NCI-H82 treated with DMSO at 0.1 percent for 48 hours (cell line): ENCODE data around the gene CMTM1.
"Not testable (repeated sequence)": the region's sequence is repeated elsewhere in the genome, so short reads cannot be mapped to it uniquely, and the experiment has no call there.

Source experiments
- DNase-seq: peaks from one replicate; lab custom pipeline; 2025; ENCODE audit not compliant: unreplicated experiment; lab: John Stamatoyannopoulos, UW

CMTM1 gene

GRCh38 chr16:66610111-66610820, 44.0 kb downstream of the CMTM1 start:
- no peak for DNase-seq

DNA sequence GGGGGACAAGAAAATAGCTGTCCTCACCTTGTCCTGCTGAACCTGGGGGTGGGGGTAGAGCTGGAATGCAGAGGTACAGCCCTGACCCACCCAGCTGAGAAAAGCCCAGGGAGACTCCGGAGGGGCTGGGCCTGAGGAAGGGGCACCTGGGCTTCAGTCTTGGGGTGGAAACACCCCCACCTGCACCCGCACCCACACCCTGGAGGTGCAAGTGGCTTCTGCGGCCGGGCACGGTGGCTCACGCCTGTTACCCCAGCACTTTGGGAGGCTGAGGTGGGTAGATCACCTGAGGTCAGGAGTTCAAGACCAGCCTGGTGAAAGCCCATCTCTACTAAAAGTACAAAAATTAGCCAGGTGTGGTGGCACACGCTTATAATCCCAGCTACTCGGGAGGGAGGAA, 45.7 kb downstream of the CMTM1 start:
- not testable (repeated sequence) for DNase-seq

GRCh38 chr16:66612422-66612821, 46.2 kb downstream of the CMTM1 start:
- no peak for DNase-seq

GRCh38 chr16:66614161-66614802, 48.0 kb downstream of the CMTM1 start:
- DNase-seq, result no peak

DNA sequence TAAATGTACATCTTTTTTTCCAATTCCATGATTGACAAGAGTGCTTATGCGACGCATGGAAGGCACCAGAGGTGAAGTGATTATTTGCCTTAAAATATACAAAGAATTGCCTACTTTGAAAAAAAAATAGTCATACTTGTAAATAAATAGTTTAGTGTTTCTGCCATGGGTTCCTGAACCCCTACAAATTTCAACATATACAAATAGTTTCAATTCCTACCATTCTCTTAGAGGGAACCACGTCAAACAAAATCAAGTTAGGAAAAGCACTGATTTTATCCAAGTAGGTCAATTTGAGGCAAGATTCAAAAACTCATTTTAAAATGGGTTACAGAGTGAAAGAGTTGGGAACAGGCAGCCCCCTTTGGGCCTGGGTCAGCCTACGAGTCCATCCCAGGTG, 49.9 kb downstream of the CMTM1 start:
- DNase-seq, result no peak

GRCh38 chr16:66616592-66616991, 50.4 kb downstream of the CMTM1 start:
- DNase-seq, result no peak

GRCh38 chr16:66617010-66617434, 50.8 kb downstream of the CMTM1 start:
- no peak for DNase-seq

DNA sequence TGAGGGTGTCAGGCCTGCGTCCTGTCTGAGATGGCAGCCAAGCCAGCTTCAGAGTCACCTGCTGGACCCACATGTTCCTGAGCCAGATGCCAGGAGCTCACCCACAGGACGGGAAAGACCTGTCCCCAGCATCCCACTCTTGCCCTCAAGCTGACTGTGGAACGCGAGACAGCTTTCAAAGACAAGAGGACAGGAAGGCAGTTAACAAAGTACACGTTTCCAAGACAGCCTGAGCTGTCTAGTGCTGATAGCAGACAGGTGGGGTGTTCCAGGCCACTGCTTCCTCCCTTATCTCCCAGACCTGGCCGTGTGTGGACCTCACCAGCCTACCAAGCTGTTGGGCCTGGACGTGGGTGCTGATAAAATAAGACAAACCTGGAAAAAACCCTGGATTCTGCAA, 51.5 kb downstream of the CMTM1 start:
- no peak for DNase-seq

- no peak for DNase-seq
These were observed 52.5 kb downstream of the CMTM1 start for GRCh38 chr16:66618588-66619375.

DNA sequence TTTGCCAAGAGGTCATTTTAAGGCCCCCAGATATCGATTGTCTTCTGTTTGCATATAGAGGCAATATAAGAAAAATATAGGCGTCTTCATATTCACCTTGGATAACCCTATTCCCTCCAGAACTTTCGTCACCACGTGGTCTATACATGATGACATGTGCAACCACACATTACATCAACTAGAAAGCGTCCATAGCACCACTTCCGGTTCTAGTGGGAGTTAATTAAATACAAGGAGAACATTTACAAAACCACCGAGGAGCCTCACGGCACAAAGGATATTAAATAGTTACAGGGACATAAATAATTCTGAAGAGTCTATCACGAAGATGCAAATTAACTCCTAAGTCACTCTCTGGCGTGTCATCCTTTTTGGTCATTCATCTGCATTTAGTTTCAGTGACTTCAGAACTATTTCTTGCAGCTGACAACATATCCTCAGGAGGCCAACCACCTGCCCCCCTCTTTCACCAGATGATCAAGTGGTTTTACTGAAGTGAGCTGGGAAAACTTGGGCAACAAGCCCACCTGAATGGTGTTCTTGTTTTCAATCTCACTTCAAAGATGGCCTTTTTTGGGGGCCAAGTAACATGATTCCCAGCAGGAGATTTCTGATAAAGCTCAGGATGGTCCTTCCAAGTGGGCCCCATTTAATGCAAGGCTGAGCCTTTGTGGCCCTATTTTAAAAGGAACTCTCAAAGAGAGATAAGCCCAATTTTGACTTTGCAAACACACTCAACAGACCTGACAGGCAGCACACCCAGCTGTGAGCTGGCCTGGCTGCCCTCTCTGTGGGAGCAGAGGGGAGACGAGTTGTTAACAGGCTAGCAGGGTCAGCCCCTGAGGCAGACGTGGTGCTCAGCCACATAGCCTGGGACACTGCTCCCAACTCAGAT, 53.5 kb downstream of the CMTM1 start:
- no peak for DNase-seq

GRCh38 chr16:66620429-66620795, 54.2 kb downstream of the CMTM1 start:
- no peak for DNase-seq

GRCh38 chr16:66621973-66622372, 55.7 kb downstream of the CMTM1 start:
- DNase-seq, result no peak

- DNase-seq, result no peak
These were observed 56.6 kb downstream of the CMTM1 start for GRCh38 chr16:66622863-66623262.

DNA sequence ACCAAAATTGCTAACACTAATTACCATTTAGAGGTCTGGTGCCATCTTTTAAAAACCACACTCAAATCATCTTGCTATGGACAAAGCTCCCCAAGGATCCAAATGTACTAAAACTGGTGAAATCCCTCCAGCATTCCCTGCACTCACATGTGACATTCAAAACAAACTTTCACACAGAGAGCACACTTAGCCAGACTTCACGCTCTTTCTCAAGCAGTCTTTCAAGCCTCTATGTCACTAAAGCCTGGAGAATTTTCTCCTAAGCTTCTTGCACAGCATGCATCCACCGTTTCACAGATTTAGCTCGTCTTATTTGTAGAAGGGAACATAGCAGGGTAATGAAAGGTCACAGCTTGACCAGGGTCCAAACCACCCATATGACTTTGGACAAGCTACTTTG, 57.5 kb downstream of the CMTM1 start:
- no peak for DNase-seq

DNA sequence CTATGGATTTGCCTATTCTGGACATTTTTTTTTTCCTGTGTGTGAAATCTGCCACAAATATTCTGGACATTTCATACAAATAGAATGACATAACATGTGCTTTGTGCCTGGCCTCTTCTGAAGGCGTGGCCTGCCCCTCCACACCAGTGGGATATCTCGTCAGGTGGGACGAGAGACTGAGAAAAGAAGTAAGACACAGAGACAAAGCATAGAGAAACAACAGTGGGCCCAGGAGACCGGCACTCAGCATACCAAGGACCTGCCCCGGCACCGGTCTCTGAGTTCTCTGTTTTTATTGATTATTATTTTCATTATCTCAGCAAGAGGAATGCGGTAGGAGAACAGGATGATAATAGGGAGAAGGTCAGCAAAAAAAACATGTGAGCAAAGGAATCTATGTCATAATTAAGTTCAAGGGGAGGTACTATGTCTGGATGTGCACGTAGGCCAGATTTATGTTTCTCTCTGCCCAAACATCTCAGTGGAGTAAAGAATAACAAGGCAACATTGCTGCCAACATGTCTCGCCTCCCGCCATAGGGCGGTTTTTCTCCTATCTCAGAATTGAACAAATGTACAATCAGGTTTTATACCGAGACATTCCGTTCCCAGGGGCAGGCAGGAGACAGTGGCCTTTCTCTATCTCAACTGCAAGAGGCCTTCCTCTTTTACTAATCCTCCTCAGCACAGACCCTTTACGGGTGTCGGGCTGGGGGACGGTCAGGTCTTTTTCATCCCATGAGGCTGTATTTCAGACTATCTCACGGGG, 61.6 kb downstream of the CMTM1 start:
- DNase-seq, result not testable (repeated sequence)
